Subcutaneous adipose tissue (tissue), 4 donors: Measurements from ENCODE around the gene TNS3. TPM values are rescaled to one million over a fixed set of nuclear protein-coding genes. Genes with fewer than 3 reads are reported as not detected.

ENCODE experiments used
- CTCF ChIP-seq: fragments of 450-650 bp; IDR thresholded peaks from one replicate; pipeline ENCODE4 v1.5.1; 2016; ENCODE audit warnings: low read depth, mild to moderate bottlenecking, control low read depth, antibody characterized with exemption, moderate library complexity
- total RNA-seq, 4 donors: library from RNA; depleted of rRNA; stranded (reverse); fragments of >200 nt; gene quantifications; one replicate each; pipeline ENCODE4 v1.1.0, GENCODE V29; 2016

The TNS3 gene
- total RNA-seq, 4 donors from 2014 or later = 104 to 137 (median 110) TPM

- no peak for TF ChIP-seq CTCF
Observed at GRCh38 chr7:47525066-47525623, 56.8 kb downstream of the TNS3 start.

- TF ChIP-seq CTCF = no peak
Observed at GRCh38 chr7:47523401-47523800, 58.5 kb downstream of the TNS3 start.

- no peak for TF ChIP-seq CTCF
Observed at GRCh38 chr7:47521816-47522561, 59.9 kb downstream of the TNS3 start.

GRCh38 chr7:47521011-47521795, 60.7 kb downstream of the TNS3 start:
- TF ChIP-seq CTCF = no peak

- no peak for TF ChIP-seq CTCF
Observed at GRCh38 chr7:47520406-47520805, 61.5 kb downstream of the TNS3 start.

- no peak for TF ChIP-seq CTCF
Observed at GRCh38 chr7:47518827-47519226, 63.1 kb downstream of the TNS3 start.

- TF ChIP-seq CTCF = no peak
Observed at GRCh38 chr7:47517821-47518480, 64.0 kb downstream of the TNS3 start.
